HG02852 (cell line): ENCODE results near the gene ZNF260.
"Not testable (repeated sequence)": the region's sequence is repeated elsewhere in the genome, so short reads cannot be mapped to it uniquely, and the experiment has no call there.

Experiments
- ATAC-seq: cut with Tn5 transposase; IDR thresholded peaks from one replicate; pipeline ENCODE4 v1.9.1; 2021; ENCODE audit warnings: mild to moderate bottlenecking, moderate library complexity; ENCODE audit not compliant: unreplicated experiment

ZNF260 gene

DNA sequence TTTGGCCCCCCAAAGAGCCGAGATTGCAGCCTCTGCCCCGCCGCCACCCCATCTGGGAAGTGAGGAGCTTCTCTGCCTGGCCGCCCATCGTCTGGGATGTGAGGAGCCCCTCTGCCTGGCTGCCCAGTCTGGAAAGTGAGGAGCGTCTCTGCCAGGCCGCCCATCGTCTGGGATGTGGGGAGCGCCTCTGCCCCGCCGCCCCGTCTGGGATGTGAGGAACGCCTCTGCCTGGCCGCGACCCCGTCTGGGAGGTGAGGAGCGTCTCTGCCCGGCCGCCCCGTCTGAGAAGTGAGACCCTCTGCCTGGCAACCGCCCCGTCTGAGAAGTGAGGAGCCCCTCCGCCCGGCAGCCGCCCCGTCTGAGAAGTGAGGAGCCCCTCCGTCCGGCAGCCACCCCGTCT, 37.2 kb downstream of the ZNF260 start:
- not testable (repeated sequence) for ATAC-seq

DNA sequence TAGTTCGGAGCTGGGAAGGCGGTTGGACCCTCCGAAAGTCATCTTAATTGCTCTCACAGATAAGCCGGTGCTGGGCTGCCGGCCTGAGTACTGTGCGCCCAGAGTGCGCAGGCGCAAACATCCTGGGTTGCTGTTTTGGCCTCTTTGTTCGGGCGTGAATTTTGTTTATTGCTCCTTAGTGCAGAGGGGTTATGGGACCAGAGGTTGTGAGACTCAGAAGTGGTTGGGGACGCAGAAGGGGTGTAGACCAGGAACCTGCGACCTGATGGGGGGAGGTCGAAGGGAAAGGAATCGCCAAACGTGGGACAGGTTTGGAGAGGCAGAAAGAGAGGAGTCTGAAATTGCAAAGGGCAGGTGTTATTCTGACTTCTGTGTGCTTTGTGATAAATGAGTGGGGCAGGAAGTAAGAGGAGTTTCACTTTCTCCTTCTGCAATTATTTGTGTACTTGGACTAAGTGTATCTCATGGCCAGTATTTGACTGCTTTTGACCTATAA, 38.1 kb downstream of the ZNF260 start:
- peak; percentile 54 for ATAC-seq

DNA sequence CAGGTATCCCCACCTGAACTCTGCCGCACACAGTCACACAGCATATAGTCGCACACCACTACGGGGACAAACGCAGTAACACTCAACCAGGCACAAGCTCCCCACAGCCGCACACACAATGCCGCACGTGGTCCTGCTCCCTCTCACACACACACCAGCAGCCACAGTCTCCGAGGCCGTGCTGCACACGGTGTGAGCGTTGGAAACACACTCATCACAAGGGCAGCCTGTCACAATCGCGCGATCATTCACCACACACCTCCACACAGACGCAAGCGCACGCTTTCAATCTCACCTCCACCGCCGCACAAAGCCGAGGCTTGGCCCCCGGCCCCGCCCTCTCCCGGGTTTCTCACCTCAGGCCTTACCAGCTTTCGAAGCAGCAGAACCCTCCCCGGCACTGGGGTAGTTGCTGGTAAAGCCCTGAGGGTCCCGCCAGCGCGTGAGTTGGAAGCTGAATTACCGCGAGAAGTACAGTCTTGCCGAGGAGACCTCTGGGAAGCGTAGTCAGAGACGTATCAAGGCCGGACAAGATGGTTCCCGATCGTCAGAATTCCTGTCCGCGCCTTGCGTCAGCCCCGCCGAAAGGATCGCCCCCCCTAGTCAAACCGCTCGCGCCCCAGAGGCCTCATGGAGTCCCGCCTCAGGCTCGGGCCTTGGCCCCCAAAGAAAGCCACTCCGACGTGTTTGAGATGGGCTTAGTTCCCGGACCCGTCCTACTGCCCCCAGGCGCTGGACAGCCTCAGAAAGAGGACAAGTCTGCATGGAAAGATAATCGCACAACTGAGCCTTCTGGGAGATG, 38.8 kb downstream of the ZNF260 start, which contains the start of gene ZNF566:
Gene ZNF566 (minus strand): TSS at position 444 of the 802 bp plus-strand sequence. CDS start 13,004 bp downstream, outside the sequence.
- peak; percentile 85 for ATAC-seq

DNA sequence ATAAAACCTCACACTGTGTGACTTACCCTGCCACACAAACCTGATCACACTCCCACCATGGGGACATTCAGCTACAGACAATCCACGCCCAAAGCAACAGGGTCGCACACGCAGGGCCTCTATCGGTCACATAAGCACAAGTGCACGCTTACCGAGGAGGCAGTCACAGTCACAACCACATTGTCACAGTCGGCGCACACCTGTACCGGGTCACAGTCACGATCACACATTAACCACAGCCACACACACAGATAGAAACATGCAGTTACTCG, 39.3 kb downstream of the ZNF260 start:
- peak; percentile 3 for ATAC-seq

DNA sequence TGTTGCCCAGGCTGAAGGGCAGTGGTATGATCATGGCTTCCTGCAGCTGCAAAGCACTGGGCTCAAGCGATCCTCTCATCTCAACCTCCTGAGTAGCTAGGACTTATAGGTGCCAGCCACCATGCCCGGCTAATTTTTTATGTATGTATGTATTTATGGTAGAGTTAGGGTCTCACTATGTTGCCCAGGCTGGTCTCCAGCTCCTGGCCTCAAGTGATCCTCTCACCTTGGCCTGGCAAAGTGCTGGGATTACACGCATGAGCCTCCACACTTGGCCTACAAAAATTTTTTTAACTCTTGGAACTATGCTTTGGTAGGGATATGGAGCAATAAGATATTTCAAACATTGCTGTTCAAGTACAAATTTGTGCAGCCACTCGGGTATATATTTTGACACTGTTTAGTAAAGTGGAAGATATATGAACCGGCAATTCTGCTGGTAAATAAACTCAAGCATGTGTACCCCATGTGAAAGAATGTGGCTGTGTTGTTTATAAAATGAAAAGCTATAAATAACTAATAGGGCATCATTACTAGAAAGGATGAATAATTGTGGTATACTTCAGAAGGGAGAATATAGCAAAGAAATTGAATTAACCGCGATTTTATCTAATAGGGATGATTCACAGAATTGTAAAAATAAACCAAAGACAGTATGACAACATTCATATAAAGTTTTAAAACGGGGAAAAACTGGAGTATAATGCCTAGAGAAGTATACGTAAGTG, 39.8 kb downstream of the ZNF260 start:
- ATAC-seq, result no peak

DNA sequence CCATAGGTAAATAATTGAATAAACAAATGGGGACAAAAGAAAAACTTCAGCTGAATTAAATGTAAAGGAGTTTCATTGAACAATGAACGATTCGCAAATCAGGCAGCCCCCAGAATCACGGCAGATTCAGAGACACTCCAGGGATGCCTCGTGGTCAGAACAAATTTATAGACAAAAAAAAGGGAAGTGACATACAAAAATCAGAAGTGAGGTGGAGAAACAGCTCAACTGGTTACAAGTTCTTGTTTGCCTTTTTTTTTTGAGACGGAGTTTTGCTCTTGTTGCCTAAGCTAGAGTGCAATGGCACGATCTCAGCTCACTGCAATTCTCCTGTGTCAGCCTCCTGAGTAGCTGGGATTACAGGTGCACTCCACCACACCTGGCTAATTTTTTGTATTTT, 44.4 kb downstream of the ZNF260 start:
- no peak for ATAC-seq

DNA sequence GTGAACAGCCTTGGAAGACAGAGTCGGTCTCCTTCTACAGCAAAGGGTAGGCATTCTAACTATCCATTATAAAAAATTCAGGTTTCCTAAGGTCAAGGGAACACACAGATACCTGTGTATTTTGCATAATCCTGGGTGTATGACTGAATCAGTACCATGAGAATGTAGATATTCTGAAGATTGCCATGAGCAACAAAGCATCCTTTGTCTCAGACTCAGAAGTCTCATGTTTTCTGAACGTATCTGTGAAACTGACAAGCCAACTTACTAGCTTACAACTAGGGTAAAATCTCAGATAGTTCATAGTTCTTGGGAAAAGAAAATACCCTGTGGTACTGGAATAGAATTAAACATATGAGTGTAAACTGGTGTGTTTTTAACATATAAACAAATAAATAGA, 45.2 kb downstream of the ZNF260 start:
- no peak for ATAC-seq
